ENCODE measurements around the gene UBE2G1.

UBE2G1 gene

DNA sequence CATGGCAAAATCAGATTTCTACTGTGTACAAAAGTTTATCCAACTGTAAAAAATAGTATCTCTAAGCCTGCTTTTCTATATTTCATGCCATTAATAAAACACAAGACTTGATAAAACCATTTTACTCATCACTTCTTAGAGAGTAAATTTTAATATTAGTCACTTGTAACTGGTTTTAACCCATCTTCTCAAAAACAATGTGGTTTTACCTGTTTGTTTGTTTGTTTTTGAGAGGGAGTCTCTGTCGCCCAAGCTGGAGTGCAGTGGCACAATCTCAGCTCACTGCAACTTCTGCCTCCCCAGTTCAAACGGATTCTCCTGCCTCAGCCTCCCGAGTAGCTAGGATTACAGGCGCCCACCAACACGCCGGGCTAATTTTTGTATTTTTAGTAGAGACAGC lies 32.1 kb downstream of the UBE2G1 start:
- Histone ChIP-seq H3K79me2 (ENCODE audit: insufficient read depth, low read length) (peaks cover 100% of the 10 kb centered on the region), H2AFZ (ENCODE audit: low read depth, low read length, severe bottlenecking) (no peak overlapping the region), H3K9me3 (ENCODE audit: insufficient read depth, low read length) (no peaks in the 10 kb centered on the region), H3F3A (ENCODE audit: insufficient read depth) (peaks cover 25% of the 10 kb centered on the region), H3K27me3 (ENCODE audit: low read length) (no peaks in the 10 kb centered on the region), H4K20me1 (ENCODE audit: low read depth, low read length) (peaks cover 28% of the 10 kb centered on the region), H3K9ac (ENCODE audit: low read length) (no peak overlapping the region), H3K4me2 (ENCODE audit: low read depth, low read length, poor library complexity, severe bottlenecking) (peak overlapping the region; percentile 41), H3K27ac (ENCODE audit: low read depth, low read length) (peak overlapping the region; percentile 44; the same call in 1 of the 2 replicates), H3K4me3 (ENCODE audit: insufficient read depth, low read length, poor library complexity, severe bottlenecking) (no peak overlapping the region), H3K36me3 (ENCODE audit: low read length) (peaks cover 5% of the 10 kb centered on the region; the same call in 1 of the 2 replicates), H3K9me2 (replicated peaks; ENCODE audit: insufficient read depth, low read length) (no peaks in the 10 kb centered on the region)
- TF ChIP-seq, protein P1, sequence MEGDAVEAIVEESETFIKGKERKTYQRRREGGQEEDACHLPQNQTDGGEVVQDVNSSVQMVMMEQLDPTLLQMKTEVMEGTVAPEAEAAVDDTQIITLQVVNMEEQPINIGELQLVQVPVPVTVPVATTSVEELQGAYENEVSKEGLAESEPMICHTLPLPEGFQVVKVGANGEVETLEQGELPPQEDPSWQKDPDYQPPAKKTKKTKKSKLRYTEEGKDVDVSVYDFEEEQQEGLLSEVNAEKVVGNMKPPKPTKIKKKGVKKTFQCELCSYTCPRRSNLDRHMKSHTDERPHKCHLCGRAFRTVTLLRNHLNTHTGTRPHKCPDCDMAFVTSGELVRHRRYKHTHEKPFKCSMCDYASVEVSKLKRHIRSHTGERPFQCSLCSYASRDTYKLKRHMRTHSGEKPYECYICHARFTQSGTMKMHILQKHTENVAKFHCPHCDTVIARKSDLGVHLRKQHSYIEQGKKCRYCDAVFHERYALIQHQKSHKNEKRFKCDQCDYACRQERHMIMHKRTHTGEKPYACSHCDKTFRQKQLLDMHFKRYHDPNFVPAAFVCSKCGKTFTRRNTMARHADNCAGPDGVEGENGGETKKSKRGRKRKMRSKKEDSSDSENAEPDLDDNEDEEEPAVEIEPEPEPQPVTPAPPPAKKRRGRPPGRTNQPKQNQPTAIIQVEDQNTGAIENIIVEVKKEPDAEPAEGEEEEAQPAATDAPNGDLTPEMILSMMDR (IDR thresholded peaks at IDR 0.05; ENCODE audit: insufficient read depth, low read length, poor library complexity, severe bottlenecking), result no peak
- TF ChIP-seq EZH2phosphoT487 (conservative IDR thresholded peaks at IDR 0.05; ENCODE audit: low read length), result no peak

DNA sequence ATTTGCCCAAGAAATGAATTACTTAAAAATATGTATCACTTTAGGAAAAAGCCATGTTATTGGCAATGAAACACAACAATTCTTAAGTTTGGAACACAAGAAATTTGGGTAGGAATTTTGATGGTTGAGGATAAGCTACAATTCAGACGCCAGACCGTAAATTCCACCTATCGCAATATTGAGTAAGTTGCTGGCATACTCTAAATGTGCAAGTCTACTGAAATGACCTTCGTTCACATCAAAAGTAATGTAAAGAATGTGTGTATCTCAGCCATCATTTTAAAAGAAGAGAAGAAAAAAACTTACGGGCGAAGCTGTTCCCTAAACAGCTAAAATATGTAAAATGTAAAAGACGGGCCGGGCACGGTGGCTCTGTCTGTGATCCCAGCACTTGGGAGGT lies 33.4 kb downstream of the UBE2G1 start:
- Histone ChIP-seq H3K27ac (ENCODE audit: low read depth, low read length) (no peak overlapping the region), H3K4me2 (ENCODE audit: low read depth, low read length, poor library complexity, severe bottlenecking) (no peak overlapping the region), H2AFZ (ENCODE audit: low read depth, low read length, severe bottlenecking) (no peak overlapping the region), H3K9me2 (replicated peaks; ENCODE audit: insufficient read depth, low read length) (no peaks in the 10 kb centered on the region), H3K79me2 (ENCODE audit: insufficient read depth, low read length) (peaks cover 100% of the 10 kb centered on the region), H4K20me1 (ENCODE audit: low read depth, low read length) (peaks cover 26% of the 10 kb centered on the region), H3K27me3 (ENCODE audit: low read length) (no peaks in the 10 kb centered on the region), H3K9me3 (ENCODE audit: insufficient read depth, low read length) (no peaks in the 10 kb centered on the region), H3K9ac (ENCODE audit: low read length) (no peak overlapping the region; the same call in 1 of the 2 replicates), H3K4me3 (ENCODE audit: insufficient read depth, low read length, poor library complexity, severe bottlenecking) (no peak overlapping the region), H3F3A (ENCODE audit: insufficient read depth) (peaks cover 24% of the 10 kb centered on the region), H3K36me3 (ENCODE audit: low read length) (peaks cover 5% of the 10 kb centered on the region; the same call in 1 of the 2 replicates)
- no peak for TF ChIP-seq EZH2phosphoT487 (conservative IDR thresholded peaks at IDR 0.05; ENCODE audit: low read length)
- TF ChIP-seq, protein P1 (IDR thresholded peaks at IDR 0.05; ENCODE audit: insufficient read depth, low read length, poor library complexity, severe bottlenecking), result no peak

DNA sequence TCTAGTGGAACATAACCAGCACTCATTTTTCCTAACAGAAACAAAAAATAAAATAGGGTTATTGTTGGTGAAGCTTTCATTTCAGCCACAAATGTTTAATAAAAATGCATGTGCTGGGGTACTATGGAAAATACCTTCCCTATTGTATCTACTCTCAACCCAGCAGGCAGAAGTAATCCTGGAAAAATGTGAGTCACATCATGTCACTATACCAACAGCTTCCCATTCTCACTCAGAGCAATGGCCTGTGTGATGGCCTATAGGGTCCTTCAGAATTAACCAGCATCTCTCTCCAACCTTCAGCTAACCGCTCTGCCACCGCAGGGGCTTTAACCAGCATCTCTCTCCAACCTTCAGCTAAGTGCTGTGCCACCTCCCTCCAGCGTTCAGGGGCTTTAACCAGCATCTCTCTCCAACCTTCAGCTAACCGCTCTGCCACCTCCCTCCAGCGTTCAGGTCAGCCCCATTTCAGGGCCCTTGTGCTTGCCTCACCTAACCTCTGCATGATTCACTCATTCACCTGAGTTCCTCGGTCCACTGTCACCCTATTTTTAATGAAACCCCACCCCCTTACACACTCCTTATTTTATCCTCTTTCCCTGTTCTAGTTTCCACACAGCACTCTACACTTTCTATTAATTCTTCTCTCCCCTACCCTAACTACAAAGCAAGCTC lies 34.0 kb downstream of the UBE2G1 start:
- Histone ChIP-seq H3K9me2 (replicated peaks; ENCODE audit: insufficient read depth, low read length) (no peaks in the 10 kb centered on the region), H3K9me3 (ENCODE audit: insufficient read depth, low read length) (no peaks in the 10 kb centered on the region), H3K4me3 (ENCODE audit: insufficient read depth, low read length, poor library complexity, severe bottlenecking) (no peak overlapping the region), H3F3A (ENCODE audit: insufficient read depth) (peaks cover 24% of the 10 kb centered on the region; the same call in 1 of the 2 replicates), H3K4me2 (ENCODE audit: low read depth, low read length, poor library complexity, severe bottlenecking) (no peak overlapping the region), H3K27me3 (ENCODE audit: low read length) (no peaks in the 10 kb centered on the region), H3K9ac (ENCODE audit: low read length) (no peak overlapping the region; the same call in 1 of the 2 replicates), H3K36me3 (ENCODE audit: low read length) (peaks cover 5% of the 10 kb centered on the region; the same call in 1 of the 2 replicates), H3K79me2 (ENCODE audit: insufficient read depth, low read length) (peaks cover 100% of the 10 kb centered on the region), H2AFZ (ENCODE audit: low read depth, low read length, severe bottlenecking) (no peak overlapping the region), H4K20me1 (ENCODE audit: low read depth, low read length) (peaks cover 30% of the 10 kb centered on the region), H3K27ac (ENCODE audit: low read depth, low read length) (no peak overlapping the region)
- TF ChIP-seq EZH2phosphoT487 (conservative IDR thresholded peaks at IDR 0.05; ENCODE audit: low read length), result no peak
- TF ChIP-seq, protein P1 (IDR thresholded peaks at IDR 0.05; ENCODE audit: insufficient read depth, low read length, poor library complexity, severe bottlenecking), result no peak

Data from SU-DHL-6 (cell line).